Neural progenitor cell (in vitro differentiated cells): ENCODE results near the gene UBTD1. TPM values are rescaled to one million over a fixed set of nuclear protein-coding genes. Genes with fewer than 3 reads are reported as not detected.
A peak's percentile ranks its signal among the peaks of the same experiment; 100 is the strongest.

ENCODE experiments used
- DNase-seq: peaks from one replicate; pipeline ENCODE4 v3.0.0-alpha.2; 2016; ENCODE audit warnings: low spot score
- H2AFZ ChIP-seq: fragments of 200-600 bp; sonication (generic); replicated peaks from 2 replicates; pipeline ENCODE4 v1.6.1; 2016; ENCODE audit warnings: antibody characterized with exemption
- H3F3A ChIP-seq: fragments of 200-600 bp; sonication (generic); 2 replicates; pipeline ENCODE4 v1.6.1; 2016; ENCODE audit warnings: antibody characterized with exemption, low read depth
- H3K27ac ChIP-seq: fragments of 200-600 bp; sonication (generic); 2 replicates; pipeline ENCODE4 v1.5.1; 2016; ENCODE audit warnings: mild to moderate bottlenecking
- H3K27me3 ChIP-seq: fragments of 200-600 bp; sonication (generic); 2 replicates; pipeline ENCODE4 v1.6.1; 2016; ENCODE audit warnings: mild to moderate bottlenecking, moderate library complexity
- H3K36me3 ChIP-seq: fragments of 200-600 bp; sonication (generic); 2 replicates; pipeline ENCODE4 v1.5.1; 2016
- H3K4me1 ChIP-seq: fragments of 200-600 bp; sonication (generic); 2 replicates; pipeline ENCODE4 v1.6.1; 2016; ENCODE audit warnings: mixed run types
- H3K4me2 ChIP-seq: fragments of 200-600 bp; sonication (generic); 2 replicates; pipeline ENCODE4 v1.6.1; 2016
- H3K4me3 ChIP-seq: fragments of 200-600 bp; sonication (generic); 2 replicates; pipeline ENCODE4 v1.5.1; 2016
- H3K79me2 ChIP-seq: fragments of 200-600 bp; sonication (generic); 2 replicates; pipeline ENCODE4 v1.6.1; 2016; ENCODE audit warnings: low read depth
- H3K9ac ChIP-seq: fragments of 200-600 bp; sonication (generic); 2 replicates; pipeline ENCODE4 v1.6.1; 2016
- H3K9me3 ChIP-seq: fragments of 200-600 bp; sonication (generic); 2 replicates; pipeline ENCODE4 v1.5.1; 2016; ENCODE audit warnings: low read depth
- H4K20me1 ChIP-seq: fragments of 200-600 bp; sonication (generic); 2 replicates; pipeline ENCODE4 v1.6.1; 2016; ENCODE audit warnings: low read depth
- H3K27ac Mint-ChIP-seq: 3 replicates; pipeline ENCODE4 v1.8.0; 2021; ENCODE audit warnings: mixed read lengths
- H3K27me3 Mint-ChIP-seq: 2 replicates; pipeline ENCODE4 v1.8.0; 2022; ENCODE audit warnings: low read depth, mild to moderate bottlenecking, inconsistent platforms, moderate library complexity, mixed read lengths; ENCODE audit not compliant: insufficient read depth
- H3K36me3 Mint-ChIP-seq: 3 replicates; pipeline ENCODE4 v1.8.0; 2021; ENCODE audit warnings: mixed read lengths
- H3K4me1 Mint-ChIP-seq: 3 replicates; pipeline ENCODE4 v1.8.0; 2021; ENCODE audit warnings: mixed read lengths
- H3K4me3 Mint-ChIP-seq: 3 replicates; pipeline ENCODE4 v1.8.0; 2021; ENCODE audit warnings: mild to moderate bottlenecking, moderate library complexity, mixed read lengths
- H3K9me3 Mint-ChIP-seq: 3 replicates; pipeline ENCODE4 v1.8.0; 2020; ENCODE audit warnings: mixed read lengths
- EZH2 ChIP-seq: fragments of 200-600 bp; sonication (generic); IDR thresholded peaks from 2 replicates; pipeline ENCODE4 v1.6.1; 2017; ENCODE audit warnings: antibody characterized with exemption, mild to moderate bottlenecking, moderate library complexity
- EZH2phosphoT487 ChIP-seq: fragments of 200-600 bp; sonication (generic); IDR thresholded peaks from 2 replicates; pipeline ENCODE4 v1.6.1; 2017; ENCODE audit warnings: antibody characterized with exemption
- total RNA-seq: library from RNA; depleted of rRNA; stranded (reverse); fragments of >200 nt; gene quantifications from 2 replicates; pipeline ENCODE4 v1.2.3, GENCODE V29; 2015; ENCODE audit warnings: low replicate concordance
- TF ChIP-seq, protein P1 (sequence below): fragments of 200-600 bp; sonication (generic); IDR thresholded peaks from 2 replicates; pipeline ENCODE4 v1.5.1; 2017; ENCODE audit warnings: antibody characterized with exemption, mild to moderate bottlenecking

Gene UBTD1
- total RNA-seq, 1 donor from 2014 or later, result 4.7 TPM

DNA sequence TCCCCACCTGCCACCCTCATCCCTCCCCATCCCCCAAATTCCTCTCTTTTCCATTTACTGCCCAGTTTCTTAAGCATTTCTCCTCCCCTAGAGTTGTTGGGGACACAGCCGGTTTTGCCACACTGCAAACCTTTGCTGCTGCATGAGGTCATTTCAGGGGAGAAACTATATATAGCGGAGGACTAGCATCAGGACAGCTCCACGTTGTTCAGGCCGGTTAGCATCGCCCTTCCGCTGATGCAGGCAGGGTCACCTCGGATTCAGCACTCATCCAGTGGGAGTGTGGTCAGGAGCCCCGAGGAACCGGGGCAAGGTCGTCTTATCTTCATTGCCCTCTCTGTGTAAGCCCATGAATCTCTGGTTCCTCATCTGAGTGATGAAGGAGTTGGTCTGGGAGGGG is 15.6 kb downstream of the UBTD1 start:
- no peaks in the 10 kb centered on the region for H4K20me1 ChIP-seq
- H3K27ac ChIP-seq, result no peak overlapping the region
- H3K4me2 ChIP-seq, result no peak overlapping the region
- Mint-ChIP-seq H3K9me3 (no peaks in the 10 kb centered on the region), H3K4me1 (peaks cover 30% of the 10 kb centered on the region), H3K36me3 (no peaks in the 10 kb centered on the region), H3K27me3 (peaks cover 6% of the 10 kb centered on the region), H3K27ac (no peak overlapping the region), H3K4me3 (no peak overlapping the region)
- H3F3A ChIP-seq, result peaks cover 3% of the 10 kb centered on the region
- no peak overlapping the region for H2AFZ ChIP-seq
- H3K36me3 ChIP-seq, result no peaks in the 10 kb centered on the region
- H3K4me1 ChIP-seq, result peaks cover 29% of the 10 kb centered on the region
- no peaks in the 10 kb centered on the region for H3K27me3 ChIP-seq
- peaks cover under 1% of the 10 kb centered on the region for H3K79me2 ChIP-seq
- H3K9me3 ChIP-seq, result no peaks in the 10 kb centered on the region
- TF ChIP-seq EZH2, result no peak
- TF ChIP-seq EZH2phosphoT487, result no peak
- TF ChIP-seq, protein P1, sequence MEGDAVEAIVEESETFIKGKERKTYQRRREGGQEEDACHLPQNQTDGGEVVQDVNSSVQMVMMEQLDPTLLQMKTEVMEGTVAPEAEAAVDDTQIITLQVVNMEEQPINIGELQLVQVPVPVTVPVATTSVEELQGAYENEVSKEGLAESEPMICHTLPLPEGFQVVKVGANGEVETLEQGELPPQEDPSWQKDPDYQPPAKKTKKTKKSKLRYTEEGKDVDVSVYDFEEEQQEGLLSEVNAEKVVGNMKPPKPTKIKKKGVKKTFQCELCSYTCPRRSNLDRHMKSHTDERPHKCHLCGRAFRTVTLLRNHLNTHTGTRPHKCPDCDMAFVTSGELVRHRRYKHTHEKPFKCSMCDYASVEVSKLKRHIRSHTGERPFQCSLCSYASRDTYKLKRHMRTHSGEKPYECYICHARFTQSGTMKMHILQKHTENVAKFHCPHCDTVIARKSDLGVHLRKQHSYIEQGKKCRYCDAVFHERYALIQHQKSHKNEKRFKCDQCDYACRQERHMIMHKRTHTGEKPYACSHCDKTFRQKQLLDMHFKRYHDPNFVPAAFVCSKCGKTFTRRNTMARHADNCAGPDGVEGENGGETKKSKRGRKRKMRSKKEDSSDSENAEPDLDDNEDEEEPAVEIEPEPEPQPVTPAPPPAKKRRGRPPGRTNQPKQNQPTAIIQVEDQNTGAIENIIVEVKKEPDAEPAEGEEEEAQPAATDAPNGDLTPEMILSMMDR, result no peak
- no peak overlapping the region for H3K9ac ChIP-seq
- no peak for DNase-seq
- no peak overlapping the region for H3K4me3 ChIP-seq

DNA sequence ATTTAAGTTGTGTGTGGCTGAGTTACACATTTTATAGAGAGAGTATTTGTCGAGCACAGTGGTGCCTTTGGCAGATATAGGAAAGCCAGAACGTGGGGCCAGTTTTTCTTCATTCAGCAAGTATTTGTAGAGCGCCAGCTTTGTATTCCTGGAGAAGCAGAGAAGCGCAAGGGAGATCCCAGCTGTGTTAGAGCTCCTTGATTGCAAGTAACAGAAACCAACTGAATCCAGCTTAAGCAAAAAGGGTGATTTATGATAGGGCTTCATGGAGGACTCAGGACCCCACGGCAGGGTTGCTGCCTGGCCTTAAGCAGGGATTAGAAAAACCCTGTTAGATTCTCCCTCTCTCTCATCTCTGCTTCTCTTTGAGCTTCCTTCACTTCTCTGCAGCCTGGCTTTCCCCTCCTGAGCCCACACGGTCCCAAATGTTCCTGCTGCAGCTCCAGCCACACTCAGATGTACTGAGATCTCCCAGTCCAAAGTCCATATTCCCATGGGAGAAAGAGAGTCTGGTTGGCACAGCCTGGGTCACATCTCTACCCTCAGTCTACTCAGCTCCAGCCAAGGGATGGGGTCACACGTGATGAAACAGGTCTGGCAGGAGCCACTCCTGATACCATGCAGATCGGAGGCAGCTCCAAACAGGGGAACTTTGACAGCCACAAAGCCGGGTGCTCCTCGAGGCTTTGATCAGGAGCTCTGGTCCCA is 16.7 kb downstream of the UBTD1 start:
- Histone ChIP-seq H3K27ac (no peak overlapping the region), H3K9ac (no peak overlapping the region)

DNA sequence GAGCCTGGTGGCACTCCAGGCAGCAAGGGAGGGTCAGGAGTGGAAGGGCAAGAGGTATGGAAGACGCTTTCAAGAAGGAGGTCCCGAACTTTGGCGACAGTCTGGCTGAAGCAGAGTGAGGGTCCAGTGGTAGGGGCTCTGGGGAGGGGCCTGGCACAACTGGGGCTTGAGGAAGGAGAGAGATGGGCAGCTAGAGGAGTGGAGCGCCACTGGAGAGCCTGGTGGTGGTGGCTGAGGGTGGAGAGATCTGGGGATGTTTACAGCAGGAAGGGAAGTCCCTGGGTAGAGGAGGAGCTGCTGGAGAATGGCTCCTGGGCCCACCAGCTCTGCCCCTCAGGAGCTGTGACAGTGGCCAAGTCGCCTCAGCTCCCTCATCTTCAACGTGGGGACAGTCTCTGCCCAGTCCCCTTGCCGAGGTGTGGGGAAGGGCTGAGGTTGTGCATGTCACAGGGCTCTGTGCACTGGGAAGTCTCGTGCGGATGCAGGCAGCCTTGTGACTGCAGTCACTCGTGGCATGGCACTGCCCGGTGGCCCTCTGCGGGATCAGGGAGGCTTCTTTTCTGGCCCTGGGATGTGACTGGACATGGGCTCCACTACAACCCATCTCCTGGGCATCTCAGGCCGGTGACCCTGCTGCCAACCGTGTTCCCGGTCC is 18.5 kb downstream of the UBTD1 start:
- TF ChIP-seq EZH2phosphoT487 (no peak), EZH2 (no peak)
- TF ChIP-seq, protein P1, result no peak
- Histone ChIP-seq H4K20me1 (peaks cover 2% of the 10 kb centered on the region), H3K4me2 (no peak overlapping the region), H3K4me1 (peaks cover 31% of the 10 kb centered on the region), H3K36me3 (no peaks in the 10 kb centered on the region), H3K27me3 (no peaks in the 10 kb centered on the region), H3K4me3 (no peak overlapping the region), H3K9ac (no peak overlapping the region), H3F3A (peaks cover 3% of the 10 kb centered on the region), H3K27ac (no peak overlapping the region), H3K9me3 (no peaks in the 10 kb centered on the region), H2AFZ (no peak overlapping the region), H3K79me2 (peaks cover 5% of the 10 kb centered on the region)
- Mint-ChIP-seq H3K36me3 (no peaks in the 10 kb centered on the region), H3K4me1 (peaks cover 32% of the 10 kb centered on the region), H3K27ac (no peak overlapping the region), H3K27me3 (peaks cover 8% of the 10 kb centered on the region), H3K4me3 (no peak overlapping the region), H3K9me3 (no peaks in the 10 kb centered on the region)
- no peak for DNase-seq

More for the DNA sequence above, 16.7 kb downstream of the UBTD1 start:
- Mint-ChIP-seq H3K4me1 (peaks cover 33% of the 10 kb centered on the region), H3K27ac (peak overlapping the region; percentile 91), H3K9me3 (no peaks in the 10 kb centered on the region), H3K4me3 (no peak overlapping the region), H3K36me3 (no peaks in the 10 kb centered on the region), H3K27me3 (peaks cover 6% of the 10 kb centered on the region)
- TF ChIP-seq, protein P1, result no peak
- TF ChIP-seq EZH2phosphoT487 (no peak), EZH2 (no peak)
- Histone ChIP-seq H3K36me3 (no peaks in the 10 kb centered on the region), H3F3A (peaks cover 3% of the 10 kb centered on the region), H3K4me3 (no peak overlapping the region), H3K4me2 (no peak overlapping the region), H4K20me1 (no peaks in the 10 kb centered on the region), H3K4me1 (peaks cover 31% of the 10 kb centered on the region), H3K27me3 (no peaks in the 10 kb centered on the region), H3K79me2 (peaks cover 5% of the 10 kb centered on the region), H2AFZ (no peak overlapping the region), H3K9me3 (no peaks in the 10 kb centered on the region)
- no peak for DNase-seq
